Karpas-422 (cell line): ENCODE results near the gene FANK1. TPM values are rescaled to one million over a fixed set of nuclear protein-coding genes. Genes with fewer than 3 reads are reported as not detected.
"Not testable (repeated sequence)": the region's sequence is repeated elsewhere in the genome, so short reads cannot be mapped to it uniquely, and the experiment has no call there.

Experiments used
- DNase-seq: peaks from one replicate; pipeline ENCODE4 v3.0.0-alpha.2; 2015
- H2AFZ ChIP-seq: fragments of 200-600 bp; sonication (generic); 2 replicates; pipeline ENCODE4 v1.6.1; 2014; ENCODE audit warnings: antibody characterized with exemption, low read length, mixed read lengths
- H3K27ac ChIP-seq: fragments of 200-600 bp; sonication (generic); 2 replicates; pipeline ENCODE4 v1.5.1; 2014; ENCODE audit warnings: mild to moderate bottlenecking, low read length, moderate library complexity
- H3K27me3 ChIP-seq: fragments of 200-600 bp; sonication (generic); 2 replicates; pipeline ENCODE4 v1.6.1; 2014; ENCODE audit warnings: low read length, mixed read lengths
- H3K36me3 ChIP-seq: fragments of 200-600 bp; sonication (generic); 2 replicates; pipeline ENCODE4 v1.6.1; 2014; ENCODE audit warnings: low read length, mixed read lengths; ENCODE audit not compliant: insufficient read depth
- H3K4me1 ChIP-seq: fragments of 200-600 bp; sonication (generic); 2 replicates; pipeline ENCODE4 v1.6.1; 2014; ENCODE audit warnings: mild to moderate bottlenecking, low read length, mixed read lengths
- H3K4me2 ChIP-seq: fragments of 200-600 bp; sonication (generic); 2 replicates; pipeline ENCODE4 v1.6.1; 2014; ENCODE audit warnings: low read length, low read depth, mild to moderate bottlenecking; ENCODE audit not compliant: poor library complexity, severe bottlenecking
- H3K4me3 ChIP-seq: fragments of 200-600 bp; sonication (generic); 2 replicates; pipeline ENCODE4 v1.5.1; 2014; ENCODE audit warnings: mild to moderate bottlenecking, antibody characterized with exemption, low read length, mixed read lengths
- H3K79me2 ChIP-seq: fragments of 200-600 bp; sonication (generic); 2 replicates; pipeline ENCODE4 v1.6.1; 2014; ENCODE audit warnings: mild to moderate bottlenecking, low read length, mixed read lengths
- H3K9ac ChIP-seq: fragments of 200-600 bp; sonication (generic); 2 replicates; pipeline ENCODE4 v1.6.0; 2014; ENCODE audit warnings: low read length
- H3K9me2 ChIP-seq: fragments of 200-600 bp; sonication (generic), shearing (Covaris generic); replicated peaks from 2 replicates; pipeline ENCODE4 v1.6.0; 2014; ENCODE audit warnings: mild to moderate bottlenecking, low read length, moderate library complexity; ENCODE audit not compliant: insufficient read depth
- H3K9me3 ChIP-seq: fragments of 300-700, 200-600 bp; sonication (generic); 2 replicates; pipeline ENCODE4 v1.6.1; 2014; ENCODE audit warnings: low read length, mixed read lengths
- H4K20me1 ChIP-seq: fragments of 200-600 bp; sonication (generic); 2 replicates; pipeline ENCODE4 v1.6.1; 2014; ENCODE audit warnings: mild to moderate bottlenecking, antibody characterized with exemption, low read length, low read depth; ENCODE audit not compliant: insufficient read depth
- total RNA-seq: library from RNA; depleted of rRNA; stranded (reverse); fragments of >200 nt; shearing (Covaris generic); gene quantifications from 2 replicates; pipeline ENCODE4 v1.2.3, GENCODE V29; 2014; ENCODE audit warnings: low replicate concordance; rRNA removed

Gene FANK1, protein sequence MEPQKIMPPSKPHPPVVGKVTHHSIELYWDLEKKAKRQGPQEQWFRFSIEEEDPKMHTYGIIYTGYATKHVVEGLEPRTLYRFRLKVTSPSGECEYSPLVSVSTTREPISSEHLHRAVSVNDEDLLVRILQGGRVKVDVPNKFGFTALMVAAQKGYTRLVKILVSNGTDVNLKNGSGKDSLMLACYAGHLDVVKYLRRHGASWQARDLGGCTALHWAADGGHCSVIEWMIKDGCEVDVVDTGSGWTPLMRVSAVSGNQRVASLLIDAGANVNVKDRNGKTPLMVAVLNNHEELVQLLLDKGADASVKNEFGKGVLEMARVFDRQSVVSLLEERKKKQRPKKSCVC
- not detected in 2 replicates for total RNA-seq

DNA sequence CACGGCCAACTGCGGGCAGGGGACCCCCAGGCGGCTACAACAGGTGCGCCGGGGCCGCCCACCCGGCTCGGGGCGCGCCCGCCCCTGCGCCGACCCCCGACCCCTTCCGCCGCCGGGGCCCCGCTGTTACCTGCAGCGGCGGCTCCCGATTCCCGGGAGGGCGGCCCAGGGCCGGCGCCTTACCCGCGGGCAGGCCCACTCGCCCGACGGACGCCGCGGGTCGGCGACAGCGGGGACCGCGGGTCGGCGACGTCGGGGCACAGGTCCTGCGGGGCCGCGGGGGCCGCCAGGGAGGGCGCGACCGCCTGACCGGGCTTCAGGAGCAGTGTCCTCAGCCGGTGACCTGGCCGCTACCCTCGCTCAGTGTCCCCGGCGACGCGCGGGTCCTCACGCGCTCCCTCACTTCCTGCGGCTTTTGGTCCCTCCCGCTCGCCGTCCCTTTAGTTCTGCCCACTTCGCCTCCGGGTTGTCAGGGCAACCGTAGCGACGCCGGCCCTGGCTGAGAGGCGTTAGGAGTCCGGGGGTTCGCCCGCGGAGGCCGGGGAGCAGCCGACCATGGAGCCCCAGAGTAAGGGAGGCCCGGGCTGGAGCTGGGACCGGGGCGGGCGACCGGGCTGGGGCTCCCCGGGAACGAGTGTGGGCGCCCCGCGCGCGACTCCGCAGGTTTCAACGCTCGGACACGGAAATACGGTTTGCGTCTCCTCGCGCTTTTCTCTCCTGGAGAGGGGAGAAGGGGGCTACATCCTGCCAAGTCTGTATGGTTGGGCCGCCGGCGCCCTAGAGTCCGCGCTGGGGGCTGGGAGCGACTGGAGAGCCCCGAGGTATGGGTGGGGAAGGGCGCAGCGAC is at the start of gene FANK1:
TSS of gene FANK1 (plus strand) at position 477 of the 847 bp plus-strand sequence. CDS start at position 556, 79 bp downstream.
- H4K20me1 ChIP-seq, H3K36me3 ChIP-seq, H3K4me2 ChIP-seq, H3K9me2 ChIP-seq, H3K9ac ChIP-seq, H3K79me2 ChIP-seq, H3K27me3 ChIP-seq, H3K9me3 ChIP-seq, H3K4me1 ChIP-seq, H3K27ac ChIP-seq, DNase-seq, H3K4me3 ChIP-seq, H2AFZ ChIP-seq: not testable (repeated sequence)

DNA sequence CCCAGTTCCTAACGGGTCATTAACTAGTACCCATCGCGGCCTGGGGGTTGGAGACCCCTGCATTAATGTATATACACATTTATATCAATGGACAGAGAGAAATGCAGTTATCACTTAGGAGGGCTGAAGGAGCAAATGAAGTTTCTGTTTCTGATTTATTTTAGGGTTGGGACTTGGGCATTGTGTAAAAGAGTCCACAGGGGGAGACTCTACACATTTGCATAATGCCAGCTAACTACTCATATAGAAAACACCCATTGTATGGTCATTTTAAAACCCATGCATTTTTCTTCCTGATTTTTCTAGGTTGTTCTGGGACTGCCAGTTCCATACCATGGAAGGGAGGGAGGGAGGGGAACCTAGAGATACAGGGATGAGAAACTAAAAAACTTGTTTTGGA is 49.5 kb upstream of the FANK1 start:
- Histone ChIP-seq H3K4me3 (no peak overlapping the region), H3K4me1 (no peaks in the 10 kb centered on the region), H2AFZ (no peak overlapping the region), H3K27ac (no peak overlapping the region), H3K9ac (no peak overlapping the region), H3K4me2 (no peak overlapping the region), H3K36me3 (no peaks in the 10 kb centered on the region), H3K27me3 (no peaks in the 10 kb centered on the region), H3K79me2 (no peaks in the 10 kb centered on the region), H3K9me3 (no peaks in the 10 kb centered on the region), H4K20me1 (no peaks in the 10 kb centered on the region), H3K9me2 (no peaks in the 10 kb centered on the region)
- DNase-seq, result no peak

DNA sequence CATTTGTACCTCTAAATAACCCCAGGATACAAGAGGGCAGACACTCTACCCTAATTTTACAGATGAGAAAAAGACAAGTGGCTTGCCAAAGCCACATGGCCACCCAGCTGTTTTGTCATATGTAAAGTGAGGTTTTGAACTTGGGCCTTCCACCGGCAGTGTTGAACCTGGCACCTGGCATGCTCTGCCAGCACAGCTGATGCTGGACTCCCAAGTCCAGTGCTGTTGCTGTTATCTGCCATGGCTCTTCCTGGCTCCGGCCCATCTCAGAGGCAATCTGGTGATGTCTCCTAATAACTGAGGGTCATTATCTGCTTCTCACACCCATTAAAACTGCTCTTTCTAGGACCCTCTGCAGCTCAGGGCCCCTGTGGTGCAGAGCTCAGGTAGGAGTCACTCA is 48.0 kb upstream of the FANK1 start:
- Histone ChIP-seq H2AFZ (no peak overlapping the region), H3K4me3 (no peak overlapping the region), H3K36me3 (no peaks in the 10 kb centered on the region), H3K9ac (no peak overlapping the region), H3K27ac (no peak overlapping the region), H4K20me1 (no peaks in the 10 kb centered on the region), H3K79me2 (no peaks in the 10 kb centered on the region), H3K9me2 (no peaks in the 10 kb centered on the region), H3K4me1 (no peaks in the 10 kb centered on the region), H3K27me3 (no peaks in the 10 kb centered on the region), H3K4me2 (no peak overlapping the region), H3K9me3 (no peaks in the 10 kb centered on the region)
- no peak for DNase-seq

DNA sequence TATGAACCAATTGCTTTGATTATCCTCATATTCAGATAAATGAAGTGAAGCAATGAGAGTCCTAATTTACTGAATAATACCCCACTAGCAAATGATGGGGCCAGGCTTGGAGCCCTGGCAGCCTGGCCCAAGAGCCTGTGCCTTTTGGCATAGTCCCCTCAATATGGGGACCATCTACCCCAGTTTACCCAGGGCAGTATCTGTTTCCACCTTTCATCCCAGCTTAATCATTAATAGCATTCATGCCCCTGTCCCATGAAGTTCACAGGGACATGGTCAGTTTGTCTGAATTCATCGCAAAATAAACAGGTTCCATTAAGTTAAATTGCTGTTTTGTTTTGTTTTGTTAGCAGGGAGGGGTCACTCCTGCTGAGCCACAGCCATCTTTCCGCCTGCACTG is 47.5 kb upstream of the FANK1 start:
- no peaks in the 10 kb centered on the region for H3K79me2 ChIP-seq
- H3K4me2 ChIP-seq, result no peak overlapping the region
- H3K27me3 ChIP-seq, result no peaks in the 10 kb centered on the region
- H3K4me1 ChIP-seq, result no peaks in the 10 kb centered on the region
- no peaks in the 10 kb centered on the region for H3K9me3 ChIP-seq
- no peaks in the 10 kb centered on the region for H3K36me3 ChIP-seq
- H2AFZ ChIP-seq, result no peak overlapping the region
- DNase-seq, result no peak
- H3K9ac ChIP-seq, result no peak overlapping the region
- no peak overlapping the region for H3K4me3 ChIP-seq
- no peaks in the 10 kb centered on the region for H4K20me1 ChIP-seq
- no peaks in the 10 kb centered on the region for H3K9me2 ChIP-seq
- H3K27ac ChIP-seq, result no peak overlapping the region

DNA sequence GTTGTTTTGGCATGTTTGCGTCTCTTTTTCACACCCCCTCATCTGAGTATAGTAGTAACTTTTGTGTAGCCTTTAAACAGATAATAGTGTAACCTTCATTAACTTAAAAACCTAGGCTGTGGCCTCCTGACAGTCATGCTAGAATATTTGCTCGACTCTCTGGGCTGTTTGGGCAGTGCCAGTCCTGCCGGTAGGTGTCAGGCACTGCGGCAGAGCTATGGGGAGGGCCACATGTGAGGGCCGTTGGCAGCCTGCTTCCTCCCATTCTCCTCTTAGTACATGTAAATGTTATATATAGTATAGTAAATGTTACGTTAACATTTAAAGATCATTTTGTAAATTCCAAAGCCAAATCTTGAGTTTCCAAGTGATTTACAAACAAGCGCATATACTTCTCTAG is 46.9 kb upstream of the FANK1 start:
- Histone ChIP-seq H3K4me1 (no peaks in the 10 kb centered on the region), H3K9me3 (no peaks in the 10 kb centered on the region), H3K27me3 (no peaks in the 10 kb centered on the region), H3K27ac (no peak overlapping the region), H3K4me2 (no peak overlapping the region), H3K36me3 (no peaks in the 10 kb centered on the region), H4K20me1 (no peaks in the 10 kb centered on the region), H3K9me2 (no peaks in the 10 kb centered on the region), H2AFZ (no peak overlapping the region), H3K79me2 (no peaks in the 10 kb centered on the region), H3K4me3 (no peak overlapping the region), H3K9ac (no peak overlapping the region)
- no peak for DNase-seq

DNA sequence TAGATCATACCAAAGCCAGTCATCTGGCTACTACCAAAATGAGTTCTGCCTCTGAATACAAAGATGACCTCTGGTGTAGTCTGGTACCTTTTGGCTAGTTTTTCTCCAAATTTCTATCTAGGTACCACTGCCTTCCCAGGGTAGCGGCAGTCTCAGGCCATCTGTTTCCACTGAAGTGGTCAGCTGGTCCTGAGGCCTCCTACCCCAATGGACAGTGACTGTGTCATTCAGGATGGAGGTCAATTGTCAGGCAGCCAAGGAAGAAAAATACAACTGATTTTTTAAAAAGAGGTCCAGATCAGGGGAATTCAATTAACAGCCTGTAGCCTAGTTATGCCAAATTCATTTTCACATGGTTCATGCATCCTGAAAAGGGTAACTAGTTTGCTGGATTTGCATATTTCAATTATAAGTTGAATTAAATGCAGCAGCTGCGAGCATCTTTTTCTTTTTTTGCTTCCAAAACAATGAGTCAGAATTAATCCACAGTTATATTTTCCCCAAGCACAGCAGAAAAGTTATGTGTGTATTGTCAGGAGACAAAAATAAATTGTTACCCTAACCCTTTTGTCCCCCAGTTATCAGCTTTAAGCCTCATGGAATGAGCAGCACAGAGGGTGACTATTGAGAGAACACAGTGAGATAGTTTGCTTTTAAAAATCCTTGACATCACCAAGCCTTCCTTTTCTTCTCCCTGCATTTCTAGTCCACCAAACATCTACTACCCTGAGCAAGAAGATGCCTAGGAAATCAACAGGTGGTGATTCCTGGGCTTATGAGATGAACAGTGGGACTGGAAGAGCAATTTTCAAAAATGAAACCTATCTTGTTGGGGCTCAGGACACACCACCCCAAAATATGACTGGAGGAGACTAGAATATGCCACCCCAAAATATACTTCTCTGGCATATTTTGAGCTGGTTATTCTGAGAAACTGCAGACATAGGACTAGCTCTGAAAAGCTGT is 45.3 kb upstream of the FANK1 start:
- H3K4me1 ChIP-seq, result no peaks in the 10 kb centered on the region
- no peaks in the 10 kb centered on the region for H3K36me3 ChIP-seq
- DNase-seq, result no peak
- H3K4me2 ChIP-seq, result no peak overlapping the region
- no peak overlapping the region for H3K9ac ChIP-seq
- no peak overlapping the region for H3K4me3 ChIP-seq
- no peaks in the 10 kb centered on the region for H3K79me2 ChIP-seq
- H3K27me3 ChIP-seq, result no peaks in the 10 kb centered on the region
- no peaks in the 10 kb centered on the region for H3K9me3 ChIP-seq
- H3K27ac ChIP-seq, result no peak overlapping the region
- H4K20me1 ChIP-seq, result no peaks in the 10 kb centered on the region
- H2AFZ ChIP-seq, result no peak overlapping the region
- H3K9me2 ChIP-seq, result no peaks in the 10 kb centered on the region

DNA sequence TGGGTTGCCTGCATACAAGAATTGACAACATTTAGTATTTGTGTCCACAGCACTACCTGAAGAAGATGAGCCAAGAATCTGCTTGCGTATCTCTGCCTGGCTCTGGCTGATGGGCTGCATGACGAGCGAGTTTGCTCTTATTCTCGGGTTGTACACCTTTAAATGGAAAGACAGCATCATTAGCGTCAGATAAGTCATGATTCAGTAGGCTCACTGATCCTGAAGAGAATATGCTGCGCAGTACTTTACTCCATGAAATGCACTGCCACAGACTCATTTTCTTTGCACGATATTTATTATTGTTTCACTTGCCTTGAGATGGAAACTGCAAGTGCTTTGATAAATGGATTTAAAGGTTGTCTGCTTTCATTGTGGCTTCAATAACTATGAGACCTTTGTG is 43.9 kb upstream of the FANK1 start:
- Histone ChIP-seq H3K4me3 (no peak overlapping the region), H3K9ac (no peak overlapping the region), H3K27me3 (no peaks in the 10 kb centered on the region), H3K27ac (no peak overlapping the region), H3K9me3 (no peaks in the 10 kb centered on the region), H3K4me2 (no peak overlapping the region), H2AFZ (no peak overlapping the region), H3K36me3 (no peaks in the 10 kb centered on the region), H3K79me2 (no peaks in the 10 kb centered on the region), H4K20me1 (no peaks in the 10 kb centered on the region), H3K9me2 (no peaks in the 10 kb centered on the region), H3K4me1 (no peaks in the 10 kb centered on the region)
- no peak for DNase-seq
